Tibial artery (tissue), 4 donors: ENCODE measurements around the gene KNOP1.

Experiments
- DNase-seq, 2 donors: peaks; one replicate each; pipeline ENCODE4 v3.0.0-alpha.2; 2019
- H3K27ac ChIP-seq, 2 donors: fragments of 200-600 bp; sonication (generic) in 1 of 2; 1 replicate in 1 of 2; 2 replicates in 1 of 2; pipeline ENCODE4 v1.5.1; 2018 to 2019; ENCODE audit warnings: mild to moderate bottlenecking in 1 of 2
- H3K27me3 ChIP-seq, 2 donors: fragments of 200-600 bp; sonication (generic) in 1 of 2; one replicate each; pipeline versions ENCODE4 v1.5.1 to v1.6.0; 2016 to 2019
- H3K36me3 ChIP-seq, 3 donors: fragments of 200-600 bp; sonication (generic) in 2 of 3; one replicate each; pipeline ENCODE4 v1.5.1; 2016 to 2019; ENCODE audit warnings: mild to moderate bottlenecking in 2 of 3
- H3K4me1 ChIP-seq, 4 donors: fragments of 200-600 bp; sonication (generic) in 2 of 4; 1 replicate in 3 of 4; 2 replicates in 1 of 4; pipeline ENCODE4 v1.5.1; 2016 to 2019
- H3K4me3 ChIP-seq, 2 donors: fragments of 200-600 bp; sonication (generic) in 1 of 2; 1 replicate in 1 of 2; 2 replicates in 1 of 2; pipeline ENCODE4 v1.5.1; 2018 to 2019; ENCODE audit warnings: mild to moderate bottlenecking in 2 of 2
- H3K9me3 ChIP-seq, 3 donors: fragments of 200-600 bp; sonication (generic) in 1 of 3; one replicate each; pipeline ENCODE4 v1.5.1; 2016 to 2019
- intact Hi-C: fragments of 100-400 bp; cut with DNase I; formaldehyde crosslinking; loops from one replicate; pipeline ENCODE4 v1.15.0; 2023; ENCODE audit warnings: low total_unique reads
- TF ChIP-seq, protein P1 (sequence below), 2 experiments: fragments of 200-600 bp in 1 of 2; fragments of 450-650 bp in 1 of 2; IDR thresholded peaks; one replicate each; pipeline ENCODE4 v1.5.1; 2017 to 2019; ENCODE audit warnings: antibody characterized with exemption in 2 of 2, mild to moderate bottlenecking in 1 of 2, moderate library complexity in 1 of 2

The KNOP1 gene

DNA sequence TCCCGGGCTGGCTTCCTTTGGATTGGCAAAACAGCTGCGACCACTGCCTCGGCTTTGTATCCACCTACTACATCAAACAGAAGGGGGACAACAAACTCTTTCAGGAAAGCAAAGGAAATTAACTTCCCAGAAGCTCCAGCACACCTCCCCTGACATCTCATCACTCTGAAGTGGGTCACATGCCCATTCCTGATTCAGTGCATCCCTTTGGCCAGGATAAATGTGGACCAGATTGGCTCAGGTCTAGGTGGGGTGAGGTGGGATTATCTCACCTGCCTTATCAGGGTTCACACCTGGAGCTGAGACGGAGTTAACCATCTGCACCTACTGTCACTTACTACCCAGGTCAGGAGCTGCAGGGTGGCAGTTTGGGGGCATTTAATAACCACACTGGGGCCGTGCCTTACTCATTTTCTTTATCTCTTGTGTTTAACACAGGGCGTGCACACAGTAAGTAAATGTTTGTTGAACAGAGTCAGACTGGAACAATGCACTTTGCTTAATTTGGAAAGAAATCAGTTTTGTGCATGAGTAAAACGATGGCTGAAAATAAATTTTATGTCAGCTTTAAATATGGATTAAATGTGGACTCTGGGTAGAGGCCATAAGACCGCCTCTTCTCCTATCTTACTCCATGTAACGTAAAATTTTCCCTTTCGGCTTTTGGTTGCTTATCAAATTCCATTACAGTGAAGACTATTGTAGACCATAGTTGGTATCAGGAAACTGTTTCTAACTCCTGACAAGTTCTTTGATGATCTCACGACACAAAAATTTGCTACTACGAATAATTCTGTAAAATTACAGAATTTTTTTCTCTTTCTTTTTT is 36.0 kb upstream of the KNOP1 start:
- H3K27me3 ChIP-seq: no peaks in the 10 kb centered on the region
- DNase-seq: no peak
- intact Hi-C loops: loop anchor here (5.0 kb wide), 1 partner anchor 128 kb away; the partner anchor contains the start of gene GPRC5B
- no peaks in the 10 kb centered on the region for H3K9me3 ChIP-seq
- H3K36me3 ChIP-seq: no peaks in the 10 kb centered on the region
- H3K27ac ChIP-seq: no peak overlapping the region
- H3K4me1 ChIP-seq: peaks cover 0 to 10% (median 0%) of the 10 kb centered on the region in 4 donors
- H3K4me3 ChIP-seq: no peak overlapping the region
- TF ChIP-seq, protein P1, sequence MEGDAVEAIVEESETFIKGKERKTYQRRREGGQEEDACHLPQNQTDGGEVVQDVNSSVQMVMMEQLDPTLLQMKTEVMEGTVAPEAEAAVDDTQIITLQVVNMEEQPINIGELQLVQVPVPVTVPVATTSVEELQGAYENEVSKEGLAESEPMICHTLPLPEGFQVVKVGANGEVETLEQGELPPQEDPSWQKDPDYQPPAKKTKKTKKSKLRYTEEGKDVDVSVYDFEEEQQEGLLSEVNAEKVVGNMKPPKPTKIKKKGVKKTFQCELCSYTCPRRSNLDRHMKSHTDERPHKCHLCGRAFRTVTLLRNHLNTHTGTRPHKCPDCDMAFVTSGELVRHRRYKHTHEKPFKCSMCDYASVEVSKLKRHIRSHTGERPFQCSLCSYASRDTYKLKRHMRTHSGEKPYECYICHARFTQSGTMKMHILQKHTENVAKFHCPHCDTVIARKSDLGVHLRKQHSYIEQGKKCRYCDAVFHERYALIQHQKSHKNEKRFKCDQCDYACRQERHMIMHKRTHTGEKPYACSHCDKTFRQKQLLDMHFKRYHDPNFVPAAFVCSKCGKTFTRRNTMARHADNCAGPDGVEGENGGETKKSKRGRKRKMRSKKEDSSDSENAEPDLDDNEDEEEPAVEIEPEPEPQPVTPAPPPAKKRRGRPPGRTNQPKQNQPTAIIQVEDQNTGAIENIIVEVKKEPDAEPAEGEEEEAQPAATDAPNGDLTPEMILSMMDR (IDR thresholded peaks at IDR 0.05): no peak

DNA sequence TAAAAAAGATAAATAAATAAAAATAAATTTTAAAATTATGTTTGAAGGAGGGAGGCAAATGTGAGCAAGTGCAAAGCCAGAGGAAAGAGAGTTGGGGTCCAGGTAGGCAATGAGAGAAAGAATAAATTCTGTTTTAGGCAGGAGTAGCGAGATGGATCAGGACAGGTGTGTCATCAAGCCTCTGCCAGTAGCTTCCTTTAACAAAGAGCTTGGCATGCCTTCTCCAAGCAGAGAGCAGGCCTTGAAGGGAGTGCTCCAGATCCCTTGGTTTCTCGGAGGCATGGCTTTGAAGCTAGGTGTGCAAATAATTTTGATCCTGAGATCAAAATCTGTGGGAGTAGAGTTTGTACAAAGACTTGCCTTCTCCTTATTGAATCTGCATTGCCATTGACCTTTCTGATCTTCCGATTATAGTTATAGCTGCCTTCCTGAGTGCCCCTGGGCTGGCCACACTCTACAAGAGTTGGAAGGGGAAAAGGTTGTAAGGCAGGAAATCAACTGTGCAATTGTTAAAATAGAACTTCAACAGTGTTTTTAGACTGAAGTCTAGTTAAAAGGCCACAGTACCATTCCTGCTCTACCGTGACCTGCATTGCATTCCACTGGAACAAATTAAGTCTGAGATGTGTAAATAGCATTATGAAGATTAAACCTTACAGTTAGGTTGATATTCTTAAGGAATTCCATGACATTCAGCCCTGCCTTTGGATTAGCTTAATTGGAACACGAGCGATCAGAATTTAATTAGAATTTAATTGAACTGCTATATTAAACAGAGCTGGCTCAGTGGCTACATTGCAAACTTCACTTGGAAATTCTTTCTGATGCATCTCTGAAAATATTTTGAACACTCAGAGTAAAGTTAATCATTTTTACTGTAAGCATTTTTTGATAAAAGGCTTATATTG is 33.7 kb upstream of the KNOP1 start:
- Histone ChIP-seq H3K36me3 (no peaks in the 10 kb centered on the region), H3K4me3 (no peak overlapping the region), H3K9me3 (no peaks in the 10 kb centered on the region), H3K27ac (no peak overlapping the region), H3K27me3 (no peaks in the 10 kb centered on the region), H3K4me1 (peaks cover 0 to 10% (median 0%) of the 10 kb centered on the region in 4 donors)
- intact Hi-C loops: loop anchor here (5.0 kb wide), 1 partner anchor 131 kb away; the partner anchor contains the start of gene GPRC5B
- no peak for DNase-seq
- TF ChIP-seq, protein P1 (IDR thresholded peaks at IDR 0.05): no peak

DNA sequence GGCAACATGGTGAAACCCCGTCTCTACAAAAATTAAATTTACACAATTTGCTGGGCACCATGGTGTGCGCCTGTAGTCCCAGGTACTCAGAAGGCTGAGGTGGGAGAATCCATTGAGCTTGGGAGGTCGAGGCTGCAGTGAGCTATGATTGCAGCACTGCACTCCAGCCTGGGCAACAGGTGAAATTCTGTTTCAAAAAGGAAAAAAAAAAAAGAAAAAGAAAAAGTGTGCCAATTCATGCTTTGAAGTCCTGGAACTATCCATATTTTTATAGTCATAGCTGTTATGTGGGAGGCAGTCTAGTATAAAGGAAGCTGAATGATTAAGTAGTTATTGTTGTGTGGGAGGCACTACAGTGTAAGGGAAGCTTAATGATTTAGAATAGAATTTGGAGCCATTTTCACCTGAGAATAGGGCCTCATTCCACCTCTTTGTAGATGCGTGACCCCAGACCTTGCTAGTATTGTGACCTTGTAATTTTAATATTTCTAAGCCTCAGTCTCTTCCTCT is 31.6 kb upstream of the KNOP1 start:
- Histone ChIP-seq H3K4me3 (no peak overlapping the region), H3K27me3 (no peaks in the 10 kb centered on the region), H3K36me3 (no peaks in the 10 kb centered on the region), H3K9me3 (no peaks in the 10 kb centered on the region), H3K4me1 (peaks cover 0 to 9% (median 0%) of the 10 kb centered on the region in 4 donors), H3K27ac (no peak overlapping the region)
- TF ChIP-seq, protein P1 (IDR thresholded peaks at IDR 0.05): no peak
- intact Hi-C loops: loop anchor here (5.0 kb wide), 1 partner anchor 133 kb away; the partner anchor contains the start of gene GPRC5B
- no peak for DNase-seq

DNA sequence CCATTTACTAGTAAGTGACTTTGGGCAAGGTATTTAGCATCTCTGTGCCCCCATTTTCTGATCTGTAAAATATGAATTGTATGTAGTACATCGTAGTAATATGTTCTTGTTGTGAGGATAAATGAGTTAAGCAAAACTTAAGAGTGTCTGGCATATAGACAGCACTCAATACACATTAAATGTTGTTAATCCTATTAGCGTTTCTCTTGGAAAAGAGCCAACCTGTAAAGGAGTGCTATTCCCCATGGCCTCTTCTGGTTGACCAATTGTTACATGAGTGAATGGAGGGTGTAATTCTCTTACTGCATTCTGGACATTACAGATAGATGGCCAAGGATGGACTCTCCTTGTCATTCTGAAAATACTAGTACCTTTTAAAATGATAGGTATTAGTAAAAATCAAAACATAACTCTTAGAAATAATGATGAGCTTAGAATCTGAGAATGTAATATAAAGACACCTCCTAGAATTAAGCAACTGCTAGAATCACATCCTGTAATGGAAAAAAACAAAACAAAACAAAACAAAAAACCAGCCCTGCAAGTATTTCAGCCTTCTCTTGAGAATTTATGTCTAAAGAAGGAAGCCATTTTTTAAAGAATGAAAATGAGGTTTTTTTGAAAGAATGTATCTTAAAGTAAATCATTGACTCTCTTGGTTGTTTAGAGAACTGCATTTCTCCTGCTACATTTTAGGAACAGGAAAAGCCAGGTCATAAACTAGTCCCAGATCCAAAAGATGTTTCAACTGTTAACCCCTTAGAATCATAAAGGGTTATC is 30.6 kb upstream of the KNOP1 start:
- intact Hi-C loops: no loop called here
- Histone ChIP-seq H3K9me3 (no peaks in the 10 kb centered on the region), H3K4me3 (no peak overlapping the region), H3K4me1 (no peaks in the 10 kb centered on the region), H3K36me3 (no peaks in the 10 kb centered on the region), H3K27me3 (no peaks in the 10 kb centered on the region), H3K27ac (no peak overlapping the region)
- TF ChIP-seq, protein P1 (IDR thresholded peaks at IDR 0.05): no peak
- no peak for DNase-seq

DNA sequence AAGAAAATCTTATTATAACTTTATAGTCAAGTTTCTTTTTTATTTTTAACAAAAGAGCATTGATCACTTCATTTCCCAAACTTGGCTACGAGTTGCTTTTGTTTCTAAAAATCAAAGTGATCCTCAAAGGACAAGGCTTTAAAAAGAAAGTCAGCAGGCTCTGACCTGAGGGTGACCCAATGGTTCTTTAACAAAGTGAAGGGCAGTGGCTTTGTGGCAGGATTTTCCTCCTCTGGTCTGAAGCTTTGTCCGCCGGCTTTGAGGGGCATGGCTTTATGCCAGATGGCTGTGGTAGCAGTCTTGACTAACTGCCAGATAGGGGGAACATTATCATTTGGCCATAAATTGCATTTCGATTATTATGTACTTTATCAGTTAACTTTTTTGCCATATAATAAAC is 28.5 kb upstream of the KNOP1 start:
- intact Hi-C loops: no loop called here
- H3K27ac ChIP-seq: no peak overlapping the region
- DNase-seq: no peak

More for the DNA sequence above, 28.5 kb upstream of the KNOP1 start:
- Histone ChIP-seq H3K27me3 (no peaks in the 10 kb centered on the region), H3K36me3 (no peaks in the 10 kb centered on the region), H3K9me3 (no peaks in the 10 kb centered on the region), H3K4me1 (no peaks in the 10 kb centered on the region), H3K4me3 (no peak overlapping the region)
- TF ChIP-seq, protein P1 (IDR thresholded peaks at IDR 0.05): no peak
